KMS-11 (cell line): ENCODE measurements around the gene CNPY4.

Experiments used
- H2AFZ ChIP-seq: fragments of 200-600 bp; sonication (generic); 2 replicates; pipeline ENCODE4 v1.6.1; 2016; ENCODE audit warnings: antibody characterized with exemption, mixed run types, low read depth
- H3K27ac ChIP-seq: fragments of 200-600 bp; sonication (generic); 2 replicates; pipeline ENCODE4 v1.6.1; 2016; ENCODE audit warnings: mild to moderate bottlenecking, mixed run types
- H3K27me3 ChIP-seq: fragments of 200-600 bp; sonication (generic); 2 replicates; pipeline ENCODE4 v1.6.1; 2017; ENCODE audit warnings: mild to moderate bottlenecking, low read depth, mixed run types, moderate library complexity; ENCODE audit not compliant: insufficient read depth
- H3K36me3 ChIP-seq: fragments of 200-600 bp; sonication (generic); 2 replicates; pipeline ENCODE4 v1.6.1; 2017; ENCODE audit warnings: mild to moderate bottlenecking, mixed run types; ENCODE audit not compliant: insufficient read depth
- H3K4me1 ChIP-seq: fragments of 200-600 bp; sonication (generic); 2 replicates; pipeline ENCODE4 v1.6.1; 2016; ENCODE audit warnings: mild to moderate bottlenecking, low read depth, mixed run types; ENCODE audit not compliant: poor library complexity, severe bottlenecking
- H3K4me2 ChIP-seq: fragments of 200-600 bp; sonication (generic); 2 replicates; pipeline ENCODE4 v1.7.0; 2016; ENCODE audit warnings: mild to moderate bottlenecking, mixed run types
- H3K4me3 ChIP-seq: fragments of 200-600 bp; sonication (generic); IDR thresholded peaks from 2 replicates; pipeline ENCODE4 v1.6.1; 2017; ENCODE audit warnings: low read depth, low read length, mixed read lengths; ENCODE audit not compliant: insufficient read depth
- H3K79me2 ChIP-seq: fragments of 200-600 bp; sonication (generic); 2 replicates; pipeline ENCODE4 v1.6.1; 2016; ENCODE audit warnings: low read depth, mixed run types; ENCODE audit not compliant: insufficient read depth
- H3K9ac ChIP-seq: fragments of 200-600 bp; sonication (generic); 2 replicates; pipeline ENCODE4 v1.6.1; 2016; ENCODE audit warnings: mild to moderate bottlenecking, mixed run types
- H4K20me1 ChIP-seq: fragments of 200-600 bp; sonication (generic); 2 replicates; pipeline ENCODE4 v1.6.1; 2016; ENCODE audit warnings: mild to moderate bottlenecking, mixed run types; ENCODE audit not compliant: insufficient read depth
- TF ChIP-seq, protein P1 (sequence below): fragments of 200-600 bp; sonication (generic); conservative IDR thresholded peaks from 2 replicates; pipeline ENCODE4 v1.6.1; 2017; ENCODE audit warnings: low read depth, mild to moderate bottlenecking, antibody characterized with exemption, low read length, moderate library complexity, mixed read lengths

Gene CNPY4

DNA sequence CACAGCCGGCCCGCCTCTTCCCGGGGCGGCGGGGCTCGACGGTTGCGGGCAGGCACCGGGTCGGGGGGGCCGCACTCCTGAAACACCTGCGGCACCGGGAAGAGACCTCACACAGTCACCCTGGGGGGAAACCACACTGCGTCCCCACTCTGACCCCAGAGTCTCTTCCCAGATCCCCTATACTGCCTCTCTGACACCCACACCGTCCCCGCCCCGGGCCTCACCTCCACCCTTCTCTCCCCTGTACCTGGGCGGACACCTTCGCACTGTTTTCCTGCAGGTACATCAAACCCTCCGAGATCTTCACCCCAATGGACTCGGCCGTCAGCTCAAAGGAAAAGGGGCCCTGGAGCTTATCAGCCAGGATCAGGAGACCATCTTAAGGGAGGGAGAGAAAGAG is 52.4 kb downstream of the CNPY4 start:
- no peak overlapping the region for H3K4me3 ChIP-seq

DNA sequence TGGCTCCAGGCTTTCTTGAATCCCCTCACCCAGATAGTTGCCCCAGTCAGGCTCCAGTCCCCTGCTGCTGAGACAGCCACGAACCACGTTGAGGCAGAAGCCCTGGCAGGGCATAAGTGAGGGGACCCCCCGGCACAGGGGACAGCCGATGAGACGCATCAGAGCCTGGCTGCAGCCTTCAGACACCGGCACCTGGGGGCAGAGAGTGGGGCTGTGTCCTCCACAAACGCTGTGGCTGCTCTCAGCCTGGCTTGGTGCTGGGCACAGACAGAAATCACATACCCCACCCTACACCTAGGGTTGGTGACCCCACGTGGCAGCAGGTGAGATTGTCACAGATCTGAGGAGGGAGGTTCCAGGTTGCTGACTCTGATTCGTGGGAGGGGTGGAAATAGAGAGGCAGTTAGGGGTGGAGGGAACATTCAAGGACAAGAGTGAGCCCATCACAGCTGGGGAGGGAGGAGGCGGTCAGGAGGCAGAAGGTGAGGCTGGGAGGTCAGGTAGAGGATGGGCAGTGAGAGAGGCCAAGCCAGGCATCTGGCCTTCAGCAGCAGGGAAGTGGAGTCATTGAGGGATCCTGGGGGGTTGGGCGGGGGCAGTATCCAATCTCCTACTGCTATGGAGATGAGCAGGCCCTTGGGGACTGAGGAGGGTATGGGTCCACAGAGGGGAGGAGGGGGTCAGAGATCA is 54.5 kb downstream of the CNPY4 start:
- Histone ChIP-seq H3K27me3 (peaks cover 69% of the 10 kb centered on the region), H3K36me3 (no peaks in the 10 kb centered on the region), H4K20me1 (no peaks in the 10 kb centered on the region), H3K4me2 (no peak overlapping the region), H2AFZ (no peak overlapping the region), H3K4me1 (peaks cover 3% of the 10 kb centered on the region), H3K9ac (no peak overlapping the region), H3K4me3 (no peak overlapping the region), H3K27ac (no peak overlapping the region), H3K79me2 (no peaks in the 10 kb centered on the region)
- TF ChIP-seq, protein P1, sequence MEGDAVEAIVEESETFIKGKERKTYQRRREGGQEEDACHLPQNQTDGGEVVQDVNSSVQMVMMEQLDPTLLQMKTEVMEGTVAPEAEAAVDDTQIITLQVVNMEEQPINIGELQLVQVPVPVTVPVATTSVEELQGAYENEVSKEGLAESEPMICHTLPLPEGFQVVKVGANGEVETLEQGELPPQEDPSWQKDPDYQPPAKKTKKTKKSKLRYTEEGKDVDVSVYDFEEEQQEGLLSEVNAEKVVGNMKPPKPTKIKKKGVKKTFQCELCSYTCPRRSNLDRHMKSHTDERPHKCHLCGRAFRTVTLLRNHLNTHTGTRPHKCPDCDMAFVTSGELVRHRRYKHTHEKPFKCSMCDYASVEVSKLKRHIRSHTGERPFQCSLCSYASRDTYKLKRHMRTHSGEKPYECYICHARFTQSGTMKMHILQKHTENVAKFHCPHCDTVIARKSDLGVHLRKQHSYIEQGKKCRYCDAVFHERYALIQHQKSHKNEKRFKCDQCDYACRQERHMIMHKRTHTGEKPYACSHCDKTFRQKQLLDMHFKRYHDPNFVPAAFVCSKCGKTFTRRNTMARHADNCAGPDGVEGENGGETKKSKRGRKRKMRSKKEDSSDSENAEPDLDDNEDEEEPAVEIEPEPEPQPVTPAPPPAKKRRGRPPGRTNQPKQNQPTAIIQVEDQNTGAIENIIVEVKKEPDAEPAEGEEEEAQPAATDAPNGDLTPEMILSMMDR = no peak

More for the DNA sequence above, 52.4 kb downstream of the CNPY4 start:
- H3K79me2 ChIP-seq = no peaks in the 10 kb centered on the region
- TF ChIP-seq, protein P1 = no peak
- no peaks in the 10 kb centered on the region for H3K36me3 ChIP-seq
- H4K20me1 ChIP-seq = no peaks in the 10 kb centered on the region
- peaks cover 7% of the 10 kb centered on the region for H3K4me1 ChIP-seq
- no peak overlapping the region for H3K4me2 ChIP-seq
- H3K27me3 ChIP-seq = peaks cover 87% of the 10 kb centered on the region
- H2AFZ ChIP-seq = no peak overlapping the region
- no peak overlapping the region for H3K9ac ChIP-seq
- no peak overlapping the region for H3K27ac ChIP-seq

DNA sequence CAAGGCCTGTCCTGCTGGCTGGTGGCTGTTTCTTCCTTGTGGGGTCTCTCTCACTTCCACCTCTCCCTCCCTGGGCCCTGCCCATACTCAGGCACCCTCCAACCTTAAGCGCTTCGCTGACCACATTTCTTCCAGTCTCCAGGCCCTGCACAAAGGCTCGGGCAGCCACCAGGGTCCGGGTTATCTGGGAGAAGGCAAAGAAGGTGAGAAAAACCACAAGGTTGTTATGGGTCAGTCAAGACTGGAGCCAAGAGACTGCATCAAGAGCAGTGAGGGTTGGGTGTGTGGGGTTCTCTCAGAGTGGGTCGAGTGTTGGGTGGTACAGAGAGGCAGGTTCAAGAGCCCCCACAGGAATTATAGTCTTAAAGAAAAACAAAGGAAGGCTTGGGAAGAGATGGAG is 55.1 kb downstream of the CNPY4 start:
- Histone ChIP-seq H3K79me2 (no peaks in the 10 kb centered on the region), H3K9ac (no peak overlapping the region), H3K4me1 (peaks cover 3% of the 10 kb centered on the region), H3K4me3 (no peak overlapping the region), H3K27ac (no peak overlapping the region), H3K36me3 (no peaks in the 10 kb centered on the region), H4K20me1 (no peaks in the 10 kb centered on the region), H3K27me3 (peaks cover 64% of the 10 kb centered on the region), H2AFZ (no peak overlapping the region), H3K4me2 (no peak overlapping the region)
- TF ChIP-seq, protein P1 = no peak
